GM12873 (cell line): Measurements from ENCODE around the gene SV2B.

Experiments used
- CTCF ChIP-seq: IDR thresholded peaks from 2 replicates; pipeline ENCODE4 v1.5.1; 2012; ENCODE audit warnings: low read depth, mild to moderate bottlenecking, moderate library complexity, low read length, control low read depth; ENCODE audit not compliant: insufficient read depth; ENCODE audit errors: missing control alignments

The SV2B gene

GRCh38 chr15:91153954-91154353 lies 53.9 kb downstream of the SV2B start:
- no peak for TF ChIP-seq CTCF

GRCh38 chr15:91156175-91156726 lies 56.2 kb downstream of the SV2B start:
- TF ChIP-seq CTCF, result no peak

- no peak for TF ChIP-seq CTCF
Observed at GRCh38 chr15:91158415-91159394, 58.6 kb downstream of the SV2B start.

GRCh38 chr15:91165850-91166249 lies 65.8 kb downstream of the SV2B start:
- no peak for TF ChIP-seq CTCF

- TF ChIP-seq CTCF, result no peak
Observed at GRCh38 chr15:91168457-91168856, 68.4 kb downstream of the SV2B start.

- no peak for TF ChIP-seq CTCF
Observed at GRCh38 chr15:91171334-91171733, 71.3 kb downstream of the SV2B start.

GRCh38 chr15:91182101-91182500 lies 82.0 kb downstream of the SV2B start:
- no peak for TF ChIP-seq CTCF
